ENCODE measurements around the gene NEDD4L. TPM values are rescaled to one million over a fixed set of nuclear protein-coding genes. Genes with fewer than 3 reads are reported as not detected.
A peak's percentile ranks its signal among the peaks of the same experiment; 100 is the strongest.

Gene NEDD4L
- polyA plus RNA-seq, 1 donor (not counting 4 experiments of a cell fraction or from before 2014, with no cell fraction given) = 52.6 TPM

- Histone ChIP-seq H4K20me1 (ENCODE audit: control insufficient read depth, extremely low read depth, insufficient read depth, low read length) (no peaks in the 10 kb centered on the region), H3K9ac (ENCODE audit: control insufficient read depth, extremely low read depth, insufficient read depth, low read length) (no peak overlapping the region), H3K27me3 (ENCODE audit: control insufficient read depth, extremely low read depth, insufficient read depth, low read length) (no peaks in the 10 kb centered on the region), H3K4me2 (ENCODE audit: control insufficient read depth, extremely low read depth, insufficient read depth, low read depth, low read length) (no peak overlapping the region), H3K4me3 (ENCODE audit: control insufficient read depth in 2 of 3, extremely low read depth in 1 of 3, insufficient read depth in 2 of 3, low read depth in 1 of 3, low read length in 3 of 3) (no peak overlapping the region), H3K79me2 (ENCODE audit: control insufficient read depth, insufficient read depth, low read length) (no peaks in the 10 kb centered on the region), H3K9me1 (ENCODE audit: control insufficient read depth, extremely low read depth, insufficient read depth, low read length) (no peaks in the 10 kb centered on the region), H3K36me3 (ENCODE audit: control insufficient read depth in 2 of 2, extremely low read depth in 1 of 2, insufficient read depth in 2 of 2, low read length in 2 of 2) (peaks cover 30 to 34% of the 10 kb centered on the region in 2 experiments), H3K4me1 (ENCODE audit: control insufficient read depth, extremely low read depth, insufficient read depth, low read length) (no peaks in the 10 kb centered on the region), H3K27ac (ENCODE audit: control insufficient read depth, insufficient read depth, low read length) (no peak overlapping the region), H2AFZ (ENCODE audit: control insufficient read depth, low read length) (no peak overlapping the region), H3K9me3 (ENCODE audit: control insufficient read depth, low read depth, low read length) (no peaks in the 10 kb centered on the region)
- dilution Hi-C loops (cut with MboI; ENCODE audit: extremely low pct_ligation_motif_present, low sequenced_read_pairs) = no loop called here
- FAIRE-seq (no peak), DNase-seq (ENCODE audit: low read depth, low spot score) (no peak)
- no peak for TF ChIP-seq EZH2 (IDR thresholded peaks at IDR 0.05; ENCODE audit: low read length)
- TF ChIP-seq, protein P1, sequence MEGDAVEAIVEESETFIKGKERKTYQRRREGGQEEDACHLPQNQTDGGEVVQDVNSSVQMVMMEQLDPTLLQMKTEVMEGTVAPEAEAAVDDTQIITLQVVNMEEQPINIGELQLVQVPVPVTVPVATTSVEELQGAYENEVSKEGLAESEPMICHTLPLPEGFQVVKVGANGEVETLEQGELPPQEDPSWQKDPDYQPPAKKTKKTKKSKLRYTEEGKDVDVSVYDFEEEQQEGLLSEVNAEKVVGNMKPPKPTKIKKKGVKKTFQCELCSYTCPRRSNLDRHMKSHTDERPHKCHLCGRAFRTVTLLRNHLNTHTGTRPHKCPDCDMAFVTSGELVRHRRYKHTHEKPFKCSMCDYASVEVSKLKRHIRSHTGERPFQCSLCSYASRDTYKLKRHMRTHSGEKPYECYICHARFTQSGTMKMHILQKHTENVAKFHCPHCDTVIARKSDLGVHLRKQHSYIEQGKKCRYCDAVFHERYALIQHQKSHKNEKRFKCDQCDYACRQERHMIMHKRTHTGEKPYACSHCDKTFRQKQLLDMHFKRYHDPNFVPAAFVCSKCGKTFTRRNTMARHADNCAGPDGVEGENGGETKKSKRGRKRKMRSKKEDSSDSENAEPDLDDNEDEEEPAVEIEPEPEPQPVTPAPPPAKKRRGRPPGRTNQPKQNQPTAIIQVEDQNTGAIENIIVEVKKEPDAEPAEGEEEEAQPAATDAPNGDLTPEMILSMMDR (optimal IDR thresholded peaks at IDR 0.05 in 1 of 3, IDR thresholded peaks at IDR 0.05 in 1 of 3, conservative IDR thresholded peaks at IDR 0.05 in 1 of 3; ENCODE audit: extremely low read depth in 1 of 3, insufficient read depth in 2 of 3, low read length in 3 of 3) = no peak
Observed at GRCh38 chr18:58353581-58353980, 309.6 kb downstream of the NEDD4L start.

GRCh38 chr18:58354051-58354450, 310.0 kb downstream of the NEDD4L start:
- Histone ChIP-seq H3K4me1 (ENCODE audit: control insufficient read depth, extremely low read depth, insufficient read depth, low read length) (no peaks in the 10 kb centered on the region), H3K9me1 (ENCODE audit: control insufficient read depth, extremely low read depth, insufficient read depth, low read length) (no peaks in the 10 kb centered on the region), H3K4me2 (ENCODE audit: control insufficient read depth, extremely low read depth, insufficient read depth, low read depth, low read length) (no peak overlapping the region), H3K4me3 (ENCODE audit: control insufficient read depth in 2 of 3, extremely low read depth in 1 of 3, insufficient read depth in 2 of 3, low read depth in 1 of 3, low read length in 3 of 3) (no peak overlapping the region), H4K20me1 (ENCODE audit: control insufficient read depth, extremely low read depth, insufficient read depth, low read length) (no peaks in the 10 kb centered on the region), H3K36me3 (ENCODE audit: control insufficient read depth in 2 of 2, extremely low read depth in 1 of 2, insufficient read depth in 2 of 2, low read length in 2 of 2) (peaks cover 30 to 34% of the 10 kb centered on the region in 2 experiments), H2AFZ (ENCODE audit: control insufficient read depth, low read length) (no peak overlapping the region), H3K79me2 (ENCODE audit: control insufficient read depth, insufficient read depth, low read length) (no peaks in the 10 kb centered on the region), H3K9me3 (ENCODE audit: control insufficient read depth, low read depth, low read length) (no peaks in the 10 kb centered on the region), H3K9ac (ENCODE audit: control insufficient read depth, extremely low read depth, insufficient read depth, low read length) (no peak overlapping the region), H3K27me3 (ENCODE audit: control insufficient read depth, extremely low read depth, insufficient read depth, low read length) (no peaks in the 10 kb centered on the region), H3K27ac (ENCODE audit: control insufficient read depth, insufficient read depth, low read length) (no peak overlapping the region)
- dilution Hi-C loops (cut with MboI; ENCODE audit: extremely low pct_ligation_motif_present, low sequenced_read_pairs) = no loop called here
- TF ChIP-seq EZH2 (IDR thresholded peaks at IDR 0.05; ENCODE audit: low read length) = no peak
- TF ChIP-seq, protein P1 (optimal IDR thresholded peaks at IDR 0.05 in 1 of 3, IDR thresholded peaks at IDR 0.05 in 1 of 3, conservative IDR thresholded peaks at IDR 0.05 in 1 of 3; ENCODE audit: extremely low read depth in 1 of 3, insufficient read depth in 2 of 3, low read length in 3 of 3) = no peak
- peak; percentile 71 for FAIRE-seq
- no peak for DNase-seq (ENCODE audit: low read depth, low spot score)

Data from keratinocyte (primary cell).